ENCODE data around the gene SUGCT. TPM values are rescaled to one million over a fixed set of nuclear protein-coding genes. Genes with fewer than 3 reads are reported as not detected.

Gene SUGCT
- total RNA-seq, 6 donors from 2014 or later, result 1.4 to 3.1 (median 1.7) TPM; not detected in 1

DNA sequence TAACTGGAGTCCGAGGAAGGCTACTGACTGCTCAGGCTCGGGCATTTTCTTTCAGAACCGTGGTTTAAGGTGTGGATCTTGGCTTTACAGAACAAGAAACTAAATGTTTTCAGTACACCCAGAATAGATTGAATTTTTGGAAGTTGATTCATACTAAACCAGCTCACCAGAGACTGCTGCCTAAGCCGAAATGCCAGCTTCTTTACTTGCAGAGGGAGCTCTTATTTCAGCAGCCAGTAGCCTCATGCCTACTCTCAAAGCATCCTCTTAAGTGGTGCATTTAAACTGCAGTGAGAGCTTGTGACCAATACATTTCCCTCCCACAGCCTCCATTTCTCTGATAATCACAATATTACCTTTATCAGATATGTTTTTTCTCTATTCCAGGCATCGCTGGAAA lies 615.1 kb downstream of the SUGCT start:
- Histone ChIP-seq H3K9me3 (no peaks in the 10 kb centered on the region), H3K4me3 (no peak overlapping the region), H3K27ac (no peak overlapping the region), H3K4me1 (no peaks in the 10 kb centered on the region), H3K27me3 (no peaks in the 10 kb centered on the region), H3K36me3 (no peaks in the 10 kb centered on the region)
- DNase-seq (no peak), ATAC-seq (ENCODE audit: low FRiP score in 2 of 2) (no peak)
- WGBS, 2 donors, result 82 to 88% methylated on average over 5 of the region's 5 CpGs
- TF ChIP-seq POLR2AphosphoS5 (IDR thresholded peaks at IDR 0.05) (no peak), POLR2A (IDR thresholded peaks at IDR 0.05) (no peak), EP300 (IDR thresholded peaks at IDR 0.05) (no peak)
- TF ChIP-seq, protein P1, sequence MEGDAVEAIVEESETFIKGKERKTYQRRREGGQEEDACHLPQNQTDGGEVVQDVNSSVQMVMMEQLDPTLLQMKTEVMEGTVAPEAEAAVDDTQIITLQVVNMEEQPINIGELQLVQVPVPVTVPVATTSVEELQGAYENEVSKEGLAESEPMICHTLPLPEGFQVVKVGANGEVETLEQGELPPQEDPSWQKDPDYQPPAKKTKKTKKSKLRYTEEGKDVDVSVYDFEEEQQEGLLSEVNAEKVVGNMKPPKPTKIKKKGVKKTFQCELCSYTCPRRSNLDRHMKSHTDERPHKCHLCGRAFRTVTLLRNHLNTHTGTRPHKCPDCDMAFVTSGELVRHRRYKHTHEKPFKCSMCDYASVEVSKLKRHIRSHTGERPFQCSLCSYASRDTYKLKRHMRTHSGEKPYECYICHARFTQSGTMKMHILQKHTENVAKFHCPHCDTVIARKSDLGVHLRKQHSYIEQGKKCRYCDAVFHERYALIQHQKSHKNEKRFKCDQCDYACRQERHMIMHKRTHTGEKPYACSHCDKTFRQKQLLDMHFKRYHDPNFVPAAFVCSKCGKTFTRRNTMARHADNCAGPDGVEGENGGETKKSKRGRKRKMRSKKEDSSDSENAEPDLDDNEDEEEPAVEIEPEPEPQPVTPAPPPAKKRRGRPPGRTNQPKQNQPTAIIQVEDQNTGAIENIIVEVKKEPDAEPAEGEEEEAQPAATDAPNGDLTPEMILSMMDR (IDR thresholded peaks at IDR 0.05), result no peak

DNA sequence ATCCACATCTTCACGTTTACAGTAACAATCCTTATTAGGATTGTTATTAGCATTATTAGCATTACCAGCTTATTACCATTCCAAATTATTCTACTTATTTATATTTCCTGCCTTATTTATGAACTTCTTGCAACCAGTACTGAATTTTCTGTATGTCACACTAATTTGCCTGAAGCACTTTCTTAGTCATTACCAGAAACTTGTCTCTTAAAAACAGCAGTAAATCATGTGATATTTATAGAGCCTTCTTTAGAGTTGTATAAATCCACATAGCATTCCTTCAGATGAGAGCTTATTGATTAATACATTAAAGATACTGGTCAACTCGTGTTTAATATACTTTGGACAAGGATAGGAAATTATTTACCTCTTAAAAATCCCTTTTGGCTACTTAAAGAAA lies 618.6 kb downstream of the SUGCT start:
- Histone ChIP-seq H3K4me3 (no peak overlapping the region), H3K27me3 (no peaks in the 10 kb centered on the region), H3K9me3 (no peaks in the 10 kb centered on the region), H3K27ac (no peak overlapping the region), H3K4me1 (no peaks in the 10 kb centered on the region), H3K36me3 (no peaks in the 10 kb centered on the region)
- TF ChIP-seq POLR2AphosphoS5 (IDR thresholded peaks at IDR 0.05), result no peak
- TF ChIP-seq, protein P1 (IDR thresholded peaks at IDR 0.05), result no peak
- TF ChIP-seq EP300 (IDR thresholded peaks at IDR 0.05), result no peak
- TF ChIP-seq POLR2A (IDR thresholded peaks at IDR 0.05), result no peak
- 58 to 73% methylated on average over 2 of the region's 2 CpGs for WGBS, 2 donors
- DNase-seq, result no peak
- no peak for ATAC-seq (ENCODE audit: low FRiP score in 2 of 2)

DNA sequence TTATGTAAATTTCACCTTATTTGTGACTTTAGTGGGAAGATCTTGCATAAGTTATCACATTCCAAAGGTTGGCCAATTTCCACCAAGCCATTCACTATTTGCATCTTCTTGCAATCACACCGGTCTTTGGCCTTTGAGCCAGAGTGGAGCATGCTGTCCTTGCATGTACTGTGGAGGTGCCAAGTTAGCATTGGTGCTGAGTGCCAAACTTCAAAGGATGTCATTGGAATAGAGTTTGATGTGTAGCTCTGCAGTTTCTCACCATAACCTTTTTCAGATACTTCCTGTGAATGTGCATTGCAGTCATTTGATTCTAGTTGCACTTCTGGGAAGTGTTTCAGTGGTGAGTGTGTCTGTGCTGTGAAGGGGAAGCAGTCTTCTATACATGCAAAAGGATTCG lies 620.6 kb downstream of the SUGCT start:
- WGBS, 2 donors, result 41 to 65% methylated on average over 2 of the region's 2 CpGs
- no peaks in the 10 kb centered on the region for H3K27me3 ChIP-seq
- no peak overlapping the region for H3K4me3 ChIP-seq
- H3K27ac ChIP-seq, result no peak overlapping the region
- DNase-seq (no peak), ATAC-seq (ENCODE audit: low FRiP score in 2 of 2) (no peak)
- no peaks in the 10 kb centered on the region for H3K36me3 ChIP-seq
- TF ChIP-seq, protein P1 (IDR thresholded peaks at IDR 0.05), result no peak
- TF ChIP-seq EP300 (IDR thresholded peaks at IDR 0.05), result no peak
- TF ChIP-seq POLR2A (IDR thresholded peaks at IDR 0.05), result no peak
- TF ChIP-seq POLR2AphosphoS5 (IDR thresholded peaks at IDR 0.05), result no peak
- no peaks in the 10 kb centered on the region for H3K4me1 ChIP-seq
- no peaks in the 10 kb centered on the region for H3K9me3 ChIP-seq

DNA sequence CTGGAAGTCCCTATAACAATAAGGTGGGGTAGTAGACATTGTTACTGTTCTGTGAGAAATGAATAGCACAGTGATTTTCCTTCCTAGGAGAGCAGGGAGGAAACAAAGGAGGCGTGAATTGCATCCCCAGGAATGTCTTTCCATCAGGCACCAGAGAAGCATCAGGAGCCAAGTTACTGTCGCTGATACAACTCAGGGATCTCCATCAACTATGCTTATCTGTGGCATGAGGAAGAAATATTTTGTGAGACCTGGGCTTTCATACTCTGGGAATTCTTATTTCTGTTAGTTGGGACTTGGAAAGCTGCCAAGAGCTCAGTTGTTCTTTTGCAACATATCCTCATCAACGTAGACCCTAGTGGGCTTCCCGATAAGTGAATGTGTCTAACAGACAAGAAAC lies 622.3 kb downstream of the SUGCT start:
- Histone ChIP-seq H3K27ac (no peak overlapping the region), H3K36me3 (no peaks in the 10 kb centered on the region), H3K27me3 (no peaks in the 10 kb centered on the region), H3K4me1 (no peaks in the 10 kb centered on the region), H3K4me3 (no peak overlapping the region), H3K9me3 (no peaks in the 10 kb centered on the region)
- WGBS, 2 donors, result 42 to 48% methylated on average over 4 of the region's 4 CpGs
- TF ChIP-seq POLR2AphosphoS5 (IDR thresholded peaks at IDR 0.05) (no peak), POLR2A (IDR thresholded peaks at IDR 0.05) (no peak), EP300 (IDR thresholded peaks at IDR 0.05) (no peak)
- TF ChIP-seq, protein P1 (IDR thresholded peaks at IDR 0.05), result no peak
- ATAC-seq (ENCODE audit: low FRiP score in 2 of 2), result no peak
- DNase-seq, result no peak

DNA sequence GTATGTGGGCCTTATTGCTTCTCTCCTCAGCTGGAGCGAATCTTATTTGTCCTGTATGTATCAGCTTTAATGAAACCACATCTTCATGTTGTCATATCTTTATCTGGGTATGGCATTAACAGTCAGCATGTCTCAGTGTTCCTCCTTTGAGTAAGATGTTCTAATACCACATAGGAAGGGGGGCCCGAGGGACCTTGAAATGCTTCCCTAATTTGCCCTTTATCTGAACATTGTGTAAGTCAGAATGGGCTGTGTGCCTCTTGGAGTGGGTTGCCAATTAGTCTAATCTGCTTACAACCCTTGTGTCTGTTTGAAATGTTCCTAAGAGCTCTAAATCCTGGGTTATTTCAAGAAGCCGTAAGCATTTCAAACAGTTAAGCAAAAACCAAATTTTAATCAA lies 623.8 kb downstream of the SUGCT start:
- ATAC-seq (ENCODE audit: low FRiP score in 2 of 2) (no peak), DNase-seq (no peak)
- Histone ChIP-seq H3K9me3 (no peaks in the 10 kb centered on the region), H3K4me3 (no peak overlapping the region), H3K4me1 (no peaks in the 10 kb centered on the region), H3K27ac (no peak overlapping the region), H3K27me3 (no peaks in the 10 kb centered on the region), H3K36me3 (no peaks in the 10 kb centered on the region)
- no peak for TF ChIP-seq POLR2A (IDR thresholded peaks at IDR 0.05)
- TF ChIP-seq, protein P1 (IDR thresholded peaks at IDR 0.05), result no peak
- TF ChIP-seq EP300 (IDR thresholded peaks at IDR 0.05), result no peak
- TF ChIP-seq POLR2AphosphoS5 (IDR thresholded peaks at IDR 0.05), result no peak
- 78 to 83% methylated on average over 3 of the region's 3 CpGs for whole genome bisulfite sequencing, 2 donors
